Forelimb muscle (tissue), 1 donor: ENCODE results near the gene CFAP57. TPM values are rescaled to one million over a fixed set of nuclear protein-coding genes. Genes with fewer than 3 reads are reported as not detected.
A peak's percentile ranks its signal among the peaks of the same experiment; 100 is the strongest.
"Not testable (repeated sequence)": the region's sequence is repeated elsewhere in the genome, so short reads cannot be mapped to it uniquely, and the experiment has no call there.

Experiments used
- DNase-seq: peaks from one replicate; pipeline ENCODE4 v3.0.0-alpha.2; 2013; ENCODE audit warnings: low read depth
- polyA plus RNA-seq: library from polyadenylated mRNA; unstranded; fragments of 120-200 nt; gene quantifications from one replicate; pipeline ENCODE4 v1.2.1, GENCODE V29; 2013; ENCODE audit not compliant: insufficient read length

Gene CFAP57
- 0.08 TPM for polyA plus RNA-seq

DNA sequence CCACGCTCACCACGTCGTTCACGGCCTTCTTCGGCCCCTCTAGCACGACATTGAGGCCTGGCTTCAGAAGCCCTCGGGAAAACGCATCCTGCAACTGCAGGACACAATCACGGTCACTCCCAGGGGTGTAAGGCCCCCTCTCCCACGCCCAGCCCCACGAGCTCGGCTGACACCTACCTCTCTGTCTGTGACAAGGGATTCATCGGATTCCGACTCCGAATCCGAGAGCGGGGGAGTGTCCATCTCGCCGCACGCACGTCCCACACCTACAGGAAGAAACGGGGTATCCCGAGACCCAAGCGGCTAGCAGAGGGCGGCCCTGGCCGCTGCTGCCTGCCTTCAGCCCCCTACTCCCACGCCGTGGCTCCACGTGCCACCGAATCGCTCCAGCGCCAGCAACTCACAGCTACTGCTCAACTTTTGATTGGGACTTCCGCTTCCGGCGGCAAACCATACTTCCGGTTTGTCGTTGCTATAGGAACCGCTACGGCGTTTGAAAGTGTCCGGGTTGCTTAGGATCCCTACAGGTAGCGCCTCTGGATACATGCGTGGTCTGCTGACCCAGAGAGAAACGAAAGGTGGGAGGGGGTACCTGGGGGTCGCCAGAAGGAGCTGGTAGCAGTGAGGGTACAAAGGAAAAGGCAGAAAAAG is at the start of gene CFAP57, which contains the start of gene EBNA1BP2:
TSS of gene CFAP57 (plus strand) at position 455 of the 651 bp plus-strand sequence. CDS start 424 bp downstream, outside the sequence.
TSS of gene EBNA1BP2 (minus strand) at position 415 of the 651 bp plus-strand sequence. CDS start at position 243, 172 bp downstream.
- peak; percentile 88 for DNase-seq

DNA sequence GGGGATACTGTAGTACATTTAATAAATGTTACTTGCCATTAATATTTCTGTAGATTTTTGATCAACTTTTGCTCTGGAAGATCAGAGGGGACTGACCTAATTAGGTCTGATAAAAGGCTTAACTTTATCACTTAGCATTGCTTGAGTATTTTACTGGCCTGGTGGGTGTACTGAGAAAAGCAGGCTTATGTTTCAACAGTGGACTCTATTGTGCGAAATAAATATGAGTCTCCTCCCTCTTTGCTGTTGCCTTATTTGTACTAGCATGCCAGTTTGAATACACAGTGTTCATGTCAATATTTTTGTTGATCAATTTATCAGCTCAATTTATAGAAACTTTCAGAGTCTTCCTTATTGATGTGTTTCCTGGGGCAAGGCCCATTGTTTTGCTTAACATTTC is 49.1 kb upstream of the CFAP57 start:
- no peak for DNase-seq

GRCh38 chr1:43128816-43129215 is 43.3 kb upstream of the CFAP57 start:
- DNase-seq, result no peak

DNA sequence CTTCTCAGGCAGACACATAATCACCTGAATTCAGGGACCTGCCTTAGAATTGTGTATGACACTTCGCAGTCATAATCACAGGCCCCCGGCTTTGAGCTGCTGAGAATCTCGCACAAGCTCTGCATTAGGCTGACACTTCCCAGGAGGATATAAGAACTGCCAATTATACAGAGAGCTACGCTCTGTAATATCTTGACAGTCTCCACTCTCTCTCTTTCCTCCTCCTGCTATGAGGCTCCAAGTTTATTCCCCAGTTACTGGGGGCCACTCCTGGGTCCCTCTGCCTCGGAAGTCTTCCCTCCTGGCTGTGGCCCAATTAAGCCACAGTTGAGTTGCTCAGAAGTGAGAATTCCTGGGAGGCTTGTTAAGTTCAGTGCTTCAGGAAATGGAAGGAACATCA is 42.7 kb upstream of the CFAP57 start:
- no peak for DNase-seq

GRCh38 chr1:43134068-43134467 is 38.1 kb upstream of the CFAP57 start:
- DNase-seq, result no peak

DNA sequence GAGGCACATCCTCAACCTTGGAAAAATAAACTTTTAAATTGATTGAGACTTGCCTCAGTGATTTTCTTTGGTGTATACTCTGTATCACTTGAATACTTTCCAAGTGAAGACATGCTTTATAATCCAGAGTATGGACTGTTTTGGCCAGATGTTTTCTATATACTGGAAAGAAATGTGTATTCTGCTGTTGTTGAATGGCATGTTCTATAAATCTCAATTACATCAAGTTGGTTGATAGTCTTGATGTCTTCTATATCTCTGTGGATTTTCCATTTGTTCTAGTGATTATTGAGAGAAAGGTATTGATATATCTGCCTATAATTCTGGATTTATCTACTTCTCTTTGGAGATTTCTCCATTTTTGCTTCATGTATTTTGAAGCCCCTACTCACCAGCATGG is 37.5 kb upstream of the CFAP57 start:
- DNase-seq, result no peak

- DNase-seq, result no peak
These were observed 36.0 kb upstream of the CFAP57 start for GRCh38 chr1:43135857-43136781.

DNA sequence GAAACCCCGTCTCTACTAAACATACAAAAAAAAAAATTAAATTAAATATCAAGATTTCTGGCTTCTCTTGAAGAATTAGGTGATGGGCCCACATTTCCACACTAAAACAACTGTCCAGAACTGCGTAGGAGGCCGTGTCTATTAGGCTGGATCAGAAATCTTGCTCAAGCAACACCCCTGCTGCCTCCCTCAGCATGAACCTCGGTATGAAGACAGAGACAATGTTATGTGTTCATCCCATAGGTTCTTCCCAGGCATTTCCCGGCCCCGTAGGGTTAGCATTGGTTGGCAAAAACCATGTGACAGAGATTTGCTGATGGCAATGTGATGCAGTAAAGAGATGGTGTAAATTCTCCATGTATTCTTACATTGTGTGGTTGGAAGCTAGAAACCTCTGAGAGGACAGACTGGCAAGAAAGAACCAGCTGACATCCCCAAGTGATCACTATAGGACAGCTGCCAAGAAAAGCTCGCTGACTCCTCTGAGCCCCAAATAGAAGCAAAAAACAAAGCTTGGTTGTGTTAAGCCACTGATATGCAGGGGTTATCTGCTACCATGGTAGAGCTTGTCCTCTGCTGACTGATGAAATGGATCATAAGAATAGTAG is 34.6 kb upstream of the CFAP57 start:
- no peak for DNase-seq

- DNase-seq, result not testable (repeated sequence)
These were observed 32.8 kb upstream of the CFAP57 start for GRCh38 chr1:43139295-43139694.

- no peak for DNase-seq
These were observed 32.1 kb upstream of the CFAP57 start for GRCh38 chr1:43140010-43140409.

GRCh38 chr1:43140583-43140982 is 31.5 kb upstream of the CFAP57 start:
- no peak for DNase-seq

DNA sequence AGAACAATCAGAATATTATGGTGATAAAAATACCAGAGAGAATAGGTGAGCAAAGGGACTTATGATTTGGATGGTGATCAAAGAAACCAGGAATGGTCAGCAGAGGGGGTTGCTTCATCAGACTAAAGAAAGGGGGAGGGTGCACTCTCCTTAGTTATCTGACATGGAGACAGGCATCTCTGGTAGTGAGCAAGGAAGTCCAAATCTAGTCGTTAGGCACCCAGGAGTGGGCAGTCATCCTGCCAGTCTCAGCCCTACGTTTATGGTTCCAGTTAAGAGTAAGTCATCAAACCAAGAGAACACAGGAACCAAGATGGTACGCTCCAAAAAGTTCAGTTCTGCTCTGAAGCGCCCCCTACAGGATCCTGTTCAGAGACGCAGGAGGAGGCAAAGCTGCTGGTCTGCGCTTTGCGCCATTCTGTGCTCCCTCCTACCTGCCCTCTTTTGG is 28.7 kb upstream of the CFAP57 start:
- DNase-seq, result no peak

GRCh38 chr1:43144237-43144636 is 27.9 kb upstream of the CFAP57 start:
- DNase-seq, result no peak

DNA sequence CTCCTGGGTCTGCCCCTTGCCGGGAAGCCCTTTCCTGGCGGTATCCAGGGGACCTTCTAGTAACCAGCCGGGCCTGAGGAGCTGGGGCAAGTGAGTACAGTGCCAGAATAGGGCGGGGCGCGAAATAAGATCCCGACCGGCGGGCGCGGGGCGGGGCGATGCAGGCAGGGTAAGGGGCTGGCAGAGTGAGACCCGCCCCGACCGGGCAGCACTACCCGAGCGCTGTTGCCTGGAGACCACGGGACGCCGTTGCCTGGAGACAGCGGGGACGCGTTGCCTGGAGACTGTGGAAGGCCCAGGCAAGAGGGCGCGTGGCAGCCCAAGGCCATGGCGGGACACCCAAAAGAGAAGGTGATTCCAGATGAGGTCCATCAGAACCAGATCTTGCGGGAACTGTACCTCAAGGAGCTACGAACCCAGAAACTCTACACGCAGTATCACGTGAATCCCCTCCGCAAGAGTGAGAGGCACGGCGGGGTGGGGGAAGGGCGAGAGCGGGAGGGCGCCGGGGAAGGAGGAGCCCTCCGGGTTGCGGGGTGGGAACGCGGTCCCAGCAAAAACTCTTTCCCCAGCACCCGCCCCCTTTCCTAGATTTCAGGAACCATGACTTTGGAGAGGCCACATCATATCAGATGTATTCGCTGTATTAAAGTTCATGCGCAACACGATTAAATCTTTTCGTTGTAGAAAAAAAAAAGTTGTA is 24.4 kb upstream of the CFAP57 start:
- DNase-seq, result no peak

- DNase-seq, result no peak
These were observed 22.2 kb upstream of the CFAP57 start for GRCh38 chr1:43149889-43150288.

GRCh38 chr1:43152866-43153265 is 19.3 kb upstream of the CFAP57 start:
- no peak for DNase-seq

DNA sequence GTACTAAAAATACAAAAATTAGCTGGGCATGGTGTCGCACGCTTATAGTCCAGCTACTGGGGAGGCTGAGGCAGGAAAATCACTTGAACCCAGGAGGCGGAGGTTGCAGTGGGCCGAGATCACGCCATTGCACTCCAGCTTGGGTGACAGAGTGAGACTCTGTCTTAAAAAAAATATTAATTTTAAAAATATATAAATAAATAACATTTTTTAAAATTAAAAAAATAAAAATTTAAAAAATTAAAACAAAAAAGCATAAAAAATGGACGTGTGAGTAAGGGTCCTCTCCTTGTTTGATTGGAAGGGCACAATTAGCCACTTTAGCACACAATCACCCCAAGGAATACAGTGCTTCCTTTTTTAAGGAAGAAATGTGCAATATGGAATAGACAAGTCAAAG is 18.7 kb upstream of the CFAP57 start:
- DNase-seq, result no peak

- DNase-seq, result no peak
These were observed 16.1 kb upstream of the CFAP57 start for GRCh38 chr1:43156026-43156425.

GRCh38 chr1:43165162-43165561 is 7.0 kb upstream of the CFAP57 start:
- DNase-seq, result no peak

DNA sequence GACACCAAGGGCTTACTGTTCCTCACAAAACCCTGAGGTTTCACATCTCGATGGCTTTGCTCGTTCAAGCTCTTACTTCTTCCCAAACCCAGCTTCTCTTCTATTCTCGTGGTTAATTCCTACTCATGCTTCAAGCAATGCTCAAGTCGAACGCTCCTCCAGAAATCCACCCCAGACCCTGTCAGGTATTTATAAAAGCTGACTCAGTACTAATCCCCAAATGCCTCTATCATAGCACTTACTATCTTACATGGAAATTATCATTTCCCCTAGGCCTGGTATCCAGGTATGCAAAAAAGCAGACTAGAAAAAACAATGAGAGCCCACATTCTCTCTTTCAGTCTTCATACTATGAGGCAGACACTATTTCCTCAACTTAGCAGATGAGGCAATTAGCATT is 6.4 kb upstream of the CFAP57 start:
- DNase-seq, result no peak

DNA sequence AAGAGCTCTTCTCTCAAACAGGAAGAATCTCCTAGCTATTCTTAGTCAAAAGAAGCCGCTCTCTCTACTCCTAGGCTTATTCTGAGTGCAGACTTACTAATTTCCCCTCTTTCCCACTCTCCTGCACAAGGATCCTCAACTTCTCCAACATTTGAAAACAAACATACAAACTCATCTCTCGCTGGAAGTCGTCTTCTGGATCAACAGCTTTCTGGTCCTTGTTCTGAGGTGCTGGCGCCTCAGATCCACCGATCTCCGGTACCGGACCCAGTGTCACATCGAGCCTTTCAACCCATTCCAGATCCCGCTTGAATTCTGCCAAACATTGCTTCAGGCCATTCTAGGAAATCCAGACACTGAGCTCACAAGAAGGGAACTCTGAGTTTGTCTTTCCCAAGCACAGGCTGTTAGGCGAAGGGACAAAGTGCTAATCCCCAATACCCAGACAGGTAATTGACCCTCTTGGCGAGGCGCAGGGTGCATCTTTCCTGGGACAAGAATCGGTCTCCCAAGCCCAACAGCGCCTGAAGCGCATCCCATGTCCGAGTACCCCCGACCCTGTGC is 736 bp upstream of the CFAP57 start:
- DNase-seq, result no peak
